Mucosa of gallbladder (tissue), 1 donor: Measurements from ENCODE around the gene C19orf47. TPM values are rescaled to one million over a fixed set of nuclear protein-coding genes. Genes with fewer than 3 reads are reported as not detected.

Experiments used
- DNase-seq: peaks from one replicate; pipeline ENCODE4 v3.0.0-alpha.2; 2020; ENCODE audit warnings: low spot score
- total RNA-seq: library from RNA; stranded (reverse); gene quantifications from one replicate; pipeline ENCODE4 v1.2.1, GENCODE V29; 2021
- donor health status: DM: no; HTN: no; CAD: no.

Gene C19orf47
- total RNA-seq, 1 donor from 2014 or later = 13.2 TPM

DNA sequence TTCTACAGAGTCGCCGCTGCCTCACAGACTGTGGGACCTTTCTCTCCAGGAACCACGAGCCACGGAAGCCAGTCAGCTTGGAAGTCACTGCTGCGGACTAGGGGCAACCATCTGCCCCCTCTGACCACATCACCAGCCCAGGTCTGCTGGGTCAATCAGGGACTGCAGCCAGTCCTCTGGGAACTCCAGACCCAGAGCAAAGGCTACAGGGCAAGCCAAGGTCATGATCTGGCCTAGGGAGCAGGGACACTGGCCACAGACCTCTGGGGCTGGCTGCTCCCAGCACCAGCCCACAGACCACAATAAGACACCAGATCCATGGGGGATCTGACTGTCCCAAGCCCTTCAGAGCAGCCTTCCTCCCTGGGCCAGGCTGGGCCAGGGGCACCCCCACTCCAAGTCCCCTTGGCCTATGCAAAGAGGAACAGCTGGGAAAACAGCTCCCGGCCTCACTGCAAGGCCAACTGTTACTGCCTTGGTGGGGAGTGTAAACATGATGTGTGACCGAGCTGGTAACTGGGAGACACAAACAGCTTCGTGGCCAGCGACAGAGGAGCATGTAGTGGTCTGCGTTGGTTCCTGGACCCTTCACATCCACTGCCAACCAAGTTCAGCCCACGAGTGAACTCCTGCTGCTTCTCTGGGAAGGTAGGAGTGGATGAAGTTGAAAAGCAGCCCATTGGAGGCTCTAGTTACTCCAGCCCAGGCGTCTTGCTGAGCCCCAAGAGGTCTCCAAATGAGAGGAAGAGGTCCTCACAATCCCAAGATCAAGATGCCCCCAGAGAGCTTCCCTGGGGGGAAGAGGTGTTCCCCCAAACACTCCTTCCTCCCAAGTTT, 64.6 kb downstream of the C19orf47 start:
- DNase-seq = no peak

- DNase-seq = no peak
These were observed 65.3 kb downstream of the C19orf47 start for GRCh38 chr19:40282920-40283319.

DNA sequence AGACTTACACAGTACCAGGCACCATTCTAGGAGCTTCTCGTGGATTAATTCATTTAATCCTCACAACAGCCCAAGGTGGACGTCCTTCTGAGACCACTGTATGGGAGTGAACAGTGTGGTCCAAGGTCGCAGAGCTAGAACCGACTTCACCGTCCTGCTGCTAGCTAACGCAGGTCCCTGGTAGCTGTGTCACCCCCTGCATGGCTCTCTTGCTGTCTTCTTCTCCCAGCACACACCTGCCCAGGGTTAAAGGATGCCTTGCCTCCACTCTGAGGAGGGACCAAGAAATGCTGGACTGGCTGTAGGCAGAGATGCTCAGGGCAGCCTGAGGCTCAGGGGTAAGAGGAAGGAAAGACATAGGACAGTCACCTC, 66.0 kb downstream of the C19orf47 start:
- no peak for DNase-seq

DNA sequence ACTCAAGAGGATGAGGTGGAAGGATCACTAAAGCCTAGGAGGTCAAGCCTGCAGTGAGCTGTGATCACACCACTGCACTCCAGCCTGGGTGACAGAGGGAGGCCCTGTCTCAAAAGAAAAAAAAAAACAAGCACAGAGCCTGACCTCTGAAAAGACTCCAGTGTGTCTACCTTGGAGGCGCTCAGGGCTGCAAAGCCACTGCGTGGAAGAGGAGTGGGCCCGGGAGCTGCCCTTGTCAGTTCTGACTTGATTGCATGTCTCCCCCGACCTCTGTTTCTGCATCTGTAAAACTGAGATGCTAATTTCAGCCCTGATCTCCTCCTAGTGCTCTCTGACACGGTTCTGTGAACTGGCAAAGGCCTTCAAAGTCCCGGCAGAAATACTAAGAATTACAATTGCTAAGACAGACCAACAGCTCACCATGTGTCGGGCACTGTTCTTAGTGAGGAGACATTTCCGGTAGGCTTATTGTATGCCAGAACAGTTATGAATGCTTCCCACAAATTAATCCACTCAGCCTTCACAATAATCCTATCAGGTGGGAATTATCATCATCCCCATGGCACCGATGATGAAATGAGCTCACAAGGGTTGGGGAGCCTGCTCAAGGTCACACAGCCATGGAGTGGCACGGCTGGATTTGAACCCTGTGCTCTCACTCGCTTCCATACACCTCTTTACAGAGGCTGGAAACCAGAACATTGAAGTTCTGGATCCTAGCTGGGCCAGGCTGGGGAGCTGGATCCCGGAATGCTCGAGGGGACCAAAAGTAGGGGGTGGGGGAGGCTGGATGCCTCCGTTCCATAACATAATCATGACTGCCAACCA, 66.6 kb downstream of the C19orf47 start:
- no peak for DNase-seq

GRCh38 chr19:40280608-40281221, 67.5 kb downstream of the C19orf47 start:
- peak; percentile 83 for DNase-seq

GRCh38 chr19:40279761-40280607, 68.2 kb downstream of the C19orf47 start:
- DNase-seq = no peak

GRCh38 chr19:40279120-40279551, 69.1 kb downstream of the C19orf47 start:
- DNase-seq = peak; percentile 26

GRCh38 chr19:40278361-40279035, 69.7 kb downstream of the C19orf47 start:
- no peak for DNase-seq

GRCh38 chr19:40277356-40278059, 70.7 kb downstream of the C19orf47 start:
- DNase-seq = no peak

DNA sequence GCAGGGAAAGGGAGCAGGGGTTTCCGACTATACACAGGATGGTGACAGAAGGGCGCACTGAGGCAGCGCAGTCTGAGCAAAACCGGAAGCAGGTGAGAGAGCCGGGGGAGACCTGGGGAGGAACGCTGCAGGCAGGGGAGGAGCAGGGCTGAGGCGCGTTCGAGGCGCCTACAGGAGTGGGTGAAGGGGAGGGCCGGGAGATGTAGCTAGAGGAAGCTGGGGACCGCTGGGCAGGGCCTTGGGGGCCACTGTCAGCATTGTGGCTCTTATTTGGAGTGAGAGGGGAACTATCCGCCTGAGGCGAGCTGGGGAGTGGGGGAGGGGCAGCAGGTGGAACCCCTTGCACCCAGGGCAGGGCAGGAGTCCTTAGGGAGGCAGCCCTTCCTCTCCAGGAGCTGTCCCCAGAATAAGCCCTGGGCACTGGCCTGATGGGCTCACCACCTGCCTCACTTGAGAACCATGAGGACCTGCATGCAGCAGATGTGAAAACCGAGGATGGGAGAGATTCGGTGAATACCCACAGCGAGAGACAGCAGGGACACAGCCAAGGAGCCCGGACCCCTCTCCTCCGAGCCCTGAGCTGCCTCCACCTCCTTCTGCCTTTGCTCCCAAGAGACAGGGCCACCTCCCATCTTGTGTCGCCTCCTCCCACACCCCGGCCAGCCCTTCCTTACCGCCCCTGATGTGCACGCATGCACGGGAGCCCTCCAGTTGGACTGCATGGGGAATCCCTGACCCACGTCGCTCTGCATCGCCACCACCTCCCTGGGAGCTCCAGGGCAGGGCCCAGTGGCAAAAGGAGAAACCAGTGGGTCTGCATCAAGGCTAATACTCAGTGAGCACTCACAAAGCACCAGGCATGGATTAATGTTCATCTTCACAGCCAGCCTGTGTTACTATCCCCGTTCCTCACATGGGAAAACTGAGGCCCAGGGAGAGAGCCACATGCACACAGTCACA, 73.3 kb downstream of the C19orf47 start:
- DNase-seq = no peak

DNA sequence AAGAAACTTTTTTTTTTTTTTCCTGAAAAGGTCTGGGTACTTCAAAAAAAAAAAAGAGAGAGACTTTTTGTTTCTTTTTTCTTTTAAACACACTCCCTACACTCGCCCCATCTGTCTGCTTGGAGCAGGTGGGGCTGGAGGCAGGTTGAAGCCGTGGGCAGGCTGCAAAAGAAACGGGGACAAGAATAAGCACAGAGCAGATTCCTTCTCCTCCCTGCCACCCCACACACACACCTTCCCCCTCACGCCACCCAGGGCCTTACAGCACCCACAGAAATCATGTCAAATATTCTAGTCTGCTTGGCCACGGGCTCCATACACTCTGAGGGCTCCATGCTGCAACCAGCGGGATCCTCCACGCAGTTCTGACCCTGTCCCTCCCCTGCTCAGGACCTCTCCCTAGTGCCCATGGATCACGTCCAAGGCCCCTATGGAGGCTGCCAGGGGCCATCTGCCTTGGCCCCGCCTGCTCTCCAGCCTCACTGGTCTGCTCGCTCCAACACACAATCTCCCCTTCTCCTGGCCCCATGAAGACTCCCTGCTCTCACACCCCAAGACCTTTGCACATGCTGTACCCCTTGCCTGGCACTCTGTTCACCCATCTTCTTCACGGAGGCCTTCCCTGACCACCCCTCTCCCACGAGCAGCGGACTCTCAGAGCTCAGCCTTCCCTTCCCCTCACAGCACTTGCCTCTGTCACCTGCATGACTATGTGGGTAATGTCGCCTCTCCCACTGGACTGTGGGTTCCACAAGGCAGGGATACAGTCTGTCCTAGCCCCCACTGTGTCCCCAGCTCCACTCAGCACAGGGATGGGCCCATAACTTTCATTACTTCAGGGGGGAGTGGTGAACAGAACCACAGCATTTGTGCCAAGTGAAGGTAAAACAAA, 74.5 kb downstream of the C19orf47 start:
- no peak for DNase-seq

GRCh38 chr19:40272261-40272660, 75.9 kb downstream of the C19orf47 start:
- DNase-seq = no peak

DNA sequence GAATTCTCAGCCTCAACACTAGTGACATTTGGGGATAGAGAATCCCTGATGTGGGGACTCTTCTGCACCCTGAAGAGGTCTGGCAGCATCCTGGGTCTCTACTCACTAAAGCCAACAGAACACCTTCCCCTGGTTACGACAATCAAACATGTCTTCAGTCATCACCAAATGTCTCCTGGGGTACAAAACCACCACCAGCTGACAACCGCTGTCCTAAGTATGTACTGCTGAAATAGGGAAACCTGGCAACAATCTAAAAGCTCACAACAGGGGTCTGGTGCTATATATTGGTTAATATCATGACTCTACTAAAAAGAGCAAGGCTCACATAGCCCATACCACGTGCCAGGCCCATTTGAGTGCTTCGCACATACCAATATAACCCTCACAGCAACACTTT, 76.5 kb downstream of the C19orf47 start:
- no peak for DNase-seq

DNA sequence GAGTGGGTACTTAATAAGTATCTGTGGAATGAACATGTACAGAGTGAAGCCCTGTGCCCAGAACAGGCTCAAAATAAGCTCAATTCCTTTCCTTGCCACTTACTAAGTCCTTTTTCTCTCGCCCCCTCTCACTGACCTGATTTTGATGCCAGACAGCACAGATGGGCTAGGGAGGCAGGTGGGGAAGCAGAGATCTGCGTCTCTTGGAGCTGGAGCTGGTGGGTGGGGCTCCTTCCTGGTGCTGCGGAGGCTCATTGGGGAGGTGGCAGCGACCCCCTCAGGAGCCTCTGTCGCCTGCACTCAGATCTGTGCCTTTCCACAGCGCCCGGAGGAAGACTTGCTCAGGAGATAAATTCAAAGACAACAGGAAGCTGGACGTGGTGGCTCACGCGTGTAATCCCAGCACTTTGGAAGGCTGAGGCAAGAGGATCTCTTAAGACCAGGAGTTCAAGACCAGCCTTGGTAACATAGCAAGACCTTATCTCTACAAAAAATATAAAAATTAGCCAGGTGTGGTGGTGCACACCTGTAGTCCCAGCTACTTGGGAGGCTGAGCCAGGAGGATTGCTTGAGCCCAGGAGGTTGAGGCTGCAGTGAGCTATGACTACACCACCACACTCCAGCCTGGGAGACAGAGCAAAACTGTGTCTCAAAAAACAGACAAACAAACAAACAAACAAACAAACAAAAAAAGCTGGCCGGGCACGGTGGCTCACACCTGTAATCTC, 77.7 kb downstream of the C19orf47 start:
- no peak for DNase-seq
